ENCODE results near the gene IGSF6.
"Not testable (repeated sequence)": the region's sequence is repeated elsewhere in the genome, so short reads cannot be mapped to it uniquely, and the experiment has no call there.

Gene IGSF6

GRCh38 chr16:21653571-21653970 is 1.2 kb upstream of the IGSF6 start:
- DNase-seq (ENCODE audit: low read depth in 2 of 2): no peak

GRCh38 chr16:21651515-21651914 is 893 bp downstream of the IGSF6 start:
- DNase-seq (ENCODE audit: low read depth in 2 of 2): no peak

GRCh38 chr16:21650521-21650920 is 1.9 kb downstream of the IGSF6 start:
- no peak for DNase-seq (ENCODE audit: low read depth in 2 of 2)

- not testable (repeated sequence) for DNase-seq (ENCODE audit: low read depth in 2 of 2)
Measured at GRCh38 chr16:21649826-21650406, 2.5 kb downstream of the IGSF6 start.

- no peak for DNase-seq (ENCODE audit: low read depth in 2 of 2)
Measured at GRCh38 chr16:21647562-21648164, 4.7 kb downstream of the IGSF6 start.

GRCh38 chr16:21646721-21647561 is 5.5 kb downstream of the IGSF6 start:
- peak; percentile 54 to 67 for DNase-seq (ENCODE audit: low read depth in 2 of 2)

- no peak for DNase-seq (ENCODE audit: low read depth in 2 of 2)
Measured at GRCh38 chr16:21646091-21646490, 6.3 kb downstream of the IGSF6 start.

GRCh38 chr16:21645261-21645721 is 7.1 kb downstream of the IGSF6 start:
- DNase-seq (ENCODE audit: low read depth in 2 of 2): peak in 1 of 2 donors; percentile 15

GRCh38 chr16:21644674-21645073 is 7.7 kb downstream of the IGSF6 start:
- DNase-seq (ENCODE audit: low read depth in 2 of 2): no peak

GRCh38 chr16:21643785-21644184 is 8.6 kb downstream of the IGSF6 start:
- no peak for DNase-seq (ENCODE audit: low read depth in 2 of 2)

GRCh38 chr16:21642861-21643260 is 9.5 kb downstream of the IGSF6 start:
- DNase-seq (ENCODE audit: low read depth in 2 of 2): no peak

- DNase-seq (ENCODE audit: low read depth in 2 of 2): no peak
Measured at GRCh38 chr16:21641916-21642315, 10.5 kb downstream of the IGSF6 start.

GRCh38 chr16:21639493-21639892 is 12.9 kb downstream of the IGSF6 start:
- no peak for DNase-seq (ENCODE audit: low read depth in 2 of 2)

GRCh38 chr16:21638573-21638975 is 13.8 kb downstream of the IGSF6 start:
- DNase-seq (ENCODE audit: low read depth in 2 of 2): no peak

- no peak for DNase-seq (ENCODE audit: low read depth in 2 of 2)
Measured at GRCh38 chr16:21637032-21637968, 15.1 kb downstream of the IGSF6 start.

GRCh38 chr16:21635694-21636093 is 16.7 kb downstream of the IGSF6 start:
- DNase-seq (ENCODE audit: low read depth in 2 of 2): not testable (repeated sequence)

GRCh38 chr16:21634216-21634615 is 18.2 kb downstream of the IGSF6 start:
- DNase-seq (ENCODE audit: low read depth in 2 of 2): no peak

GRCh38 chr16:21631951-21632575 is 20.3 kb downstream of the IGSF6 start:
- not testable (repeated sequence) for DNase-seq (ENCODE audit: low read depth in 2 of 2)

- not testable (repeated sequence) for DNase-seq (ENCODE audit: low read depth in 2 of 2)
Measured at GRCh38 chr16:21631376-21631775, 21.0 kb downstream of the IGSF6 start.

GRCh38 chr16:21630866-21631265 is 21.5 kb downstream of the IGSF6 start:
- not testable (repeated sequence) for DNase-seq (ENCODE audit: low read depth in 2 of 2)

All from stimulated activated CD8-positive, alpha-beta memory T cell treated with anti-CD3 and anti-CD28 coated beads, Interleukin-2, amount 100 ng/mL, for 48 hours (primary cell).